ENCODE measurements around the gene TRIM65.

DNA sequence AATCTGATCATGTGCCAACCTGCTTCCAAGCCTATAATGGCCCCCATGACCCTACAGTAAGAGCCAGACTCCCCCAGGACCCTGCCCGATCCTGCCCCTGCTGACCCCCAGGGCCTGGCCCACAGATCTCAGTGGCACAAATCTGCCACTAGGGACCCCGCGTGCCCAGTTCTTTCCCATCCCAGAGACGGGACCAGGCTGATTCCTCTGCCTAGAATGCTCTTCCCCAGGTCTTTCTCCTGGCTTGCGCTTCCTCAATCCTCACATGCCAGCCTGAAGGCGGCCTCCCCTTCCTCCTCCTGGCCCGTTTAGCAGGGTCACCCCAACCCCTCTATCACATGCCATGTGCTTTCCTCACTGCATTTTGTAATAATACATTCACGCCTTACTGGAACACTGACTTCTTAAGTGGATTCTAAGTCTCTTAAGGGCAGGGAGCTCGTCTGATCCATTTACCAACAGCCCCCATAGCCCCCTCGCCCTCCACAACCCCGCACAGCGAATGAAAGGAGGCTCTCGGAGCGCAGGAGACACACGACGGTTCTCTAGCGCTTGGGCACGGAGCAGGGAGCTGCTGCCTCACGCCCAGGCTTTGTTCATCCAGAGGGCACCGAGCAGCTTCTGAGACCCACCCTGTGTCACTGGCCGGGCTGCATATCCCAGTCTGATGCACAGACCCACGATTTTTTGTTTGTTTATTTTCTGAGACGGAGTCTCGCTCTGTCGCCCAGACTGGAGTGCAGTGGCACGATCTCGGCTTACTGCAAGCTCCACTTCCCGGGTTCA is 1.2 kb downstream of the TRIM65 start:
- TF ChIP-seq, protein P1, sequence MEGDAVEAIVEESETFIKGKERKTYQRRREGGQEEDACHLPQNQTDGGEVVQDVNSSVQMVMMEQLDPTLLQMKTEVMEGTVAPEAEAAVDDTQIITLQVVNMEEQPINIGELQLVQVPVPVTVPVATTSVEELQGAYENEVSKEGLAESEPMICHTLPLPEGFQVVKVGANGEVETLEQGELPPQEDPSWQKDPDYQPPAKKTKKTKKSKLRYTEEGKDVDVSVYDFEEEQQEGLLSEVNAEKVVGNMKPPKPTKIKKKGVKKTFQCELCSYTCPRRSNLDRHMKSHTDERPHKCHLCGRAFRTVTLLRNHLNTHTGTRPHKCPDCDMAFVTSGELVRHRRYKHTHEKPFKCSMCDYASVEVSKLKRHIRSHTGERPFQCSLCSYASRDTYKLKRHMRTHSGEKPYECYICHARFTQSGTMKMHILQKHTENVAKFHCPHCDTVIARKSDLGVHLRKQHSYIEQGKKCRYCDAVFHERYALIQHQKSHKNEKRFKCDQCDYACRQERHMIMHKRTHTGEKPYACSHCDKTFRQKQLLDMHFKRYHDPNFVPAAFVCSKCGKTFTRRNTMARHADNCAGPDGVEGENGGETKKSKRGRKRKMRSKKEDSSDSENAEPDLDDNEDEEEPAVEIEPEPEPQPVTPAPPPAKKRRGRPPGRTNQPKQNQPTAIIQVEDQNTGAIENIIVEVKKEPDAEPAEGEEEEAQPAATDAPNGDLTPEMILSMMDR (IDR thresholded peaks at IDR 0.05; ENCODE audit: low read depth, low read length) = peak; percentile 35
- TF ChIP-seq EZH2phosphoT487 (IDR thresholded peaks at IDR 0.05; ENCODE audit: low read depth) = no peak

All from OCI-LY3 (cell line).